Panc1 (cell line): ENCODE measurements around the gene MXD3. TPM values are rescaled to one million over a fixed set of nuclear protein-coding genes. Genes with fewer than 3 reads are reported as not detected.

ENCODE experiments used
- ATAC-seq: fragments of 200-7000 bp; cut with Tn5 transposase; 2 replicates; pipeline ENCODE4 v1.9.1; 2020; ENCODE audit warnings: mild to moderate bottlenecking, moderate library complexity
- BruUV-seq: library from RNA; stranded (reverse); fragments of 400-500 nt; replicated peaks from 2 replicates; lab custom pipeline; 2021; lab: Mats Ljungman, UMichigan
- CTCF ChIA-PET: fragments of 300-600 bp; sonication (Branson Sonifier 250); formaldehyde crosslinking; loops from one replicate; lab custom pipeline; 2022; ENCODE audit warnings: antibody characterized with exemption; lab: Charles Lee
- POLR2A ChIA-PET: fragments of 300-600 bp; sonication (Branson Sonifier 250); formaldehyde crosslinking; loops from one replicate; lab custom pipeline; 2022; ENCODE audit warnings: antibody characterized with exemption; lab: Charles Lee
- DNase-seq: peaks from one replicate; pipeline ENCODE4 v3.0.0-alpha.2; 2010; ENCODE audit warnings: low read depth, low spot score
- H3K27ac ChIP-seq: 2 replicates; pipeline ENCODE4 v1.5.1; 2011; ENCODE audit warnings: mild to moderate bottlenecking, low read length, inconsistent platforms
- H3K27me3 ChIP-seq: fragments of 200-500 bp; sonication (Bioruptor generic); 2 replicates; pipeline ENCODE4 v1.6.0; 2014; ENCODE audit warnings: low read length, inconsistent platforms; ENCODE audit not compliant: control insufficient read depth, insufficient read depth
- H3K36me3 ChIP-seq: fragments of 200-500 bp; sonication (Bioruptor generic); 2 replicates; pipeline ENCODE4 v1.5.1; 2014; ENCODE audit warnings: inconsistent platforms, mild to moderate bottlenecking, low read length, moderate library complexity; ENCODE audit not compliant: control insufficient read depth, insufficient read depth
- H3K4me1 ChIP-seq: 2 replicates; pipeline ENCODE4 v1.5.1; 2011; ENCODE audit warnings: inconsistent platforms, mild to moderate bottlenecking, low read length, moderate library complexity; ENCODE audit not compliant: control insufficient read depth, insufficient read depth
- H3K4me3 ChIP-seq, 2 experiments: 2 replicates each; pipeline ENCODE4 v1.5.1; 2011 to 2012; ENCODE audit warnings: low read depth in 2 of 2, low read length in 2 of 2, mild to moderate bottlenecking in 2 of 2, inconsistent platforms in 1 of 2, moderate library complexity in 1 of 2
- H3K9me3 ChIP-seq: fragments of 200-500 bp; sonication (Bioruptor generic); 2 replicates; pipeline ENCODE4 v1.5.1; 2014; ENCODE audit warnings: low read depth, mild to moderate bottlenecking, inconsistent platforms, low read length, moderate library complexity; ENCODE audit not compliant: control insufficient read depth, insufficient read depth
- POLR2AphosphoS5 ChIP-seq: IDR thresholded peaks from 2 replicates; pipeline ENCODE4 v1.6.1; 2012; ENCODE audit warnings: mild to moderate bottlenecking, low read depth, low read length, moderate library complexity
- SIN3A ChIP-seq: IDR thresholded peaks from 2 replicates; pipeline ENCODE4 v1.6.1; 2012; ENCODE audit warnings: low read depth, mild to moderate bottlenecking, low read length, moderate library complexity, borderline replicate concordance; ENCODE audit not compliant: insufficient read depth
- TCF7L2 ChIP-seq: IDR thresholded peaks from 2 replicates; pipeline ENCODE4 v1.6.1; 2011; ENCODE audit warnings: mild to moderate bottlenecking, low read depth, low read length, inconsistent platforms
- in situ Hi-C: cut with HindIII; loops from 2 replicates; pipeline ENCODE4 v1.10.0; 2016; ENCODE audit warnings: low sequenced_read_pairs, low pct_unique_long_range_greater_than_20kb
- intact Hi-C: fragments of 100-400 bp; cut with micrococcal nuclease; formaldehyde crosslinking; loops from one replicate; pipeline ENCODE4 v1.10.0; 2022; ENCODE audit not compliant: unreplicated experiment
- total RNA-seq: library from RNA; stranded (reverse); gene quantifications from one replicate; pipeline ENCODE4 v1.2.1, GENCODE V29; 2021; ENCODE audit not compliant: unreplicated experiment
- TF ChIP-seq, protein P1 (sequence below): fragments of 450-650 bp; IDR thresholded peaks from 2 replicates; pipeline ENCODE4 v1.5.1; 2017; ENCODE audit warnings: mild to moderate bottlenecking
- TF ChIP-seq, protein P2 (sequence below), 2 experiments: IDR thresholded peaks; 2 replicates each; pipeline ENCODE4 v1.6.1; 2011 to 2012; ENCODE audit warnings: low read depth in 2 of 2, control low read depth in 1 of 2, low read length in 1 of 2, mild to moderate bottlenecking in 1 of 2, moderate library complexity in 1 of 2; ENCODE audit not compliant: insufficient read depth in 1 of 2

The MXD3 gene
- total RNA-seq, 1 experiment from 2014 or later: 12.0 TPM

DNA sequence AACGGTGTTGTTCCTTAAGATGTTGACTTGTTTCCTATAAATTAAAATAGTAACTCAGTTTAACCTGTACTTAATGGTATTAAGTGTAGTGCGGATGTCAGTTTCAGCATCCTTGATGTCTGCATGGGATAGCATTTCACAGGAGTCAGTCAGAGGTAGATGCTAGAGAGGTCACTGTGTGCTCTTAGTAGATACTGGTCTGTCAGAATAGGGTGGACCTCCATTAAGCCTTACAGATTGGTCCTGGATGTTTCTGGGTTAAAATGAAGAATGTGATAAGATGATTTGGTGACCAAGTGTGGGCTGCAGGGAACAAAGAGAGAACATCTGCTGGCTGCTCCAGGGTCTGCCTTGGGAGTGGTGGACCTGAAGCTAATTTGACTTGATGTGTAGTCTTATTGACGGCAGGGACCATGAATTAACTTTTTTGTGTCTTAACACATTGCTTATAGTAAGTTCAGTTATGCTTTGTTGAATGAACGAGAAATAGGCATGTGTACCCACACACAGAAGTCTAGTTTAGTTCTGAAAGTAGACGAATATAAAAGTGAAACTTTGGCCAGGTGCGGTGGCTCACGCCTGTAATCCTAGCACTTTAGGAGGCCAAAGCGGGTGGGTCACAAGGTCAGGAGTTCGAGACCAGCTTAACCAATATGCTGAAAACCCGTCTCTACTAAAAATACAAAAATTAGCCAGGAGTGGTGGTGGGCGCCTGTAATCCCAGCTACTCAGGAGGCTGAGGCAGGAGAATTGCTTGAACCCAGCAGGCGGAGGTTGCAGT lies 20.7 kb downstream of the MXD3 start:
- Histone ChIP-seq H3K9me3 (no peaks in the 10 kb centered on the region), H3K4me3 (no peak overlapping the region), H3K27ac (no peak overlapping the region), H3K4me1 (no peaks in the 10 kb centered on the region), H3K27me3 (no peaks in the 10 kb centered on the region), H3K36me3 (peaks cover 35% of the 10 kb centered on the region)
- DNase-seq: no peak
- ATAC-seq: no peak
- TF ChIP-seq POLR2AphosphoS5 (no peak), SIN3A (no peak)
- TF ChIP-seq, protein P1, sequence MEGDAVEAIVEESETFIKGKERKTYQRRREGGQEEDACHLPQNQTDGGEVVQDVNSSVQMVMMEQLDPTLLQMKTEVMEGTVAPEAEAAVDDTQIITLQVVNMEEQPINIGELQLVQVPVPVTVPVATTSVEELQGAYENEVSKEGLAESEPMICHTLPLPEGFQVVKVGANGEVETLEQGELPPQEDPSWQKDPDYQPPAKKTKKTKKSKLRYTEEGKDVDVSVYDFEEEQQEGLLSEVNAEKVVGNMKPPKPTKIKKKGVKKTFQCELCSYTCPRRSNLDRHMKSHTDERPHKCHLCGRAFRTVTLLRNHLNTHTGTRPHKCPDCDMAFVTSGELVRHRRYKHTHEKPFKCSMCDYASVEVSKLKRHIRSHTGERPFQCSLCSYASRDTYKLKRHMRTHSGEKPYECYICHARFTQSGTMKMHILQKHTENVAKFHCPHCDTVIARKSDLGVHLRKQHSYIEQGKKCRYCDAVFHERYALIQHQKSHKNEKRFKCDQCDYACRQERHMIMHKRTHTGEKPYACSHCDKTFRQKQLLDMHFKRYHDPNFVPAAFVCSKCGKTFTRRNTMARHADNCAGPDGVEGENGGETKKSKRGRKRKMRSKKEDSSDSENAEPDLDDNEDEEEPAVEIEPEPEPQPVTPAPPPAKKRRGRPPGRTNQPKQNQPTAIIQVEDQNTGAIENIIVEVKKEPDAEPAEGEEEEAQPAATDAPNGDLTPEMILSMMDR: no peak
- TF ChIP-seq, protein P2, sequence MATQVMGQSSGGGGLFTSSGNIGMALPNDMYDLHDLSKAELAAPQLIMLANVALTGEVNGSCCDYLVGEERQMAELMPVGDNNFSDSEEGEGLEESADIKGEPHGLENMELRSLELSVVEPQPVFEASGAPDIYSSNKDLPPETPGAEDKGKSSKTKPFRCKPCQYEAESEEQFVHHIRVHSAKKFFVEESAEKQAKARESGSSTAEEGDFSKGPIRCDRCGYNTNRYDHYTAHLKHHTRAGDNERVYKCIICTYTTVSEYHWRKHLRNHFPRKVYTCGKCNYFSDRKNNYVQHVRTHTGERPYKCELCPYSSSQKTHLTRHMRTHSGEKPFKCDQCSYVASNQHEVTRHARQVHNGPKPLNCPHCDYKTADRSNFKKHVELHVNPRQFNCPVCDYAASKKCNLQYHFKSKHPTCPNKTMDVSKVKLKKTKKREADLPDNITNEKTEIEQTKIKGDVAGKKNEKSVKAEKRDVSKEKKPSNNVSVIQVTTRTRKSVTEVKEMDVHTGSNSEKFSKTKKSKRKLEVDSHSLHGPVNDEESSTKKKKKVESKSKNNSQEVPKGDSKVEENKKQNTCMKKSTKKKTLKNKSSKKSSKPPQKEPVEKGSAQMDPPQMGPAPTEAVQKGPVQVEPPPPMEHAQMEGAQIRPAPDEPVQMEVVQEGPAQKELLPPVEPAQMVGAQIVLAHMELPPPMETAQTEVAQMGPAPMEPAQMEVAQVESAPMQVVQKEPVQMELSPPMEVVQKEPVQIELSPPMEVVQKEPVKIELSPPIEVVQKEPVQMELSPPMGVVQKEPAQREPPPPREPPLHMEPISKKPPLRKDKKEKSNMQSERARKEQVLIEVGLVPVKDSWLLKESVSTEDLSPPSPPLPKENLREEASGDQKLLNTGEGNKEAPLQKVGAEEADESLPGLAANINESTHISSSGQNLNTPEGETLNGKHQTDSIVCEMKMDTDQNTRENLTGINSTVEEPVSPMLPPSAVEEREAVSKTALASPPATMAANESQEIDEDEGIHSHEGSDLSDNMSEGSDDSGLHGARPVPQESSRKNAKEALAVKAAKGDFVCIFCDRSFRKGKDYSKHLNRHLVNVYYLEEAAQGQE (IDR thresholded peaks at IDR 0.05; ENCODE audit: insufficient read depth in 1 of 2, low read depth in 2 of 2, low read length in 1 of 2): no peak
- in situ Hi-C loops (no loop called here), intact Hi-C loops (no loop called here)
- ChIA-PET CTCF (no interaction called here), POLR2A (no interaction called here)
- BruUV-seq: no TSS peak

- POLR2A ChIA-PET: no interaction called here
These were observed 23.5 kb downstream of the MXD3 start for GRCh38 chr5:177288191-177288590.

More at GRCh38 chr5:177288191-177288590, 23.5 kb downstream of the MXD3 start:
- TF ChIP-seq, protein P1: no peak
- TF ChIP-seq SIN3A (no peak), TCF7L2 (no peak), POLR2AphosphoS5 (no peak)
- TF ChIP-seq, protein P2 (IDR thresholded peaks at IDR 0.05; ENCODE audit: insufficient read depth in 1 of 2, low read depth in 2 of 2, low read length in 1 of 2): no peak
- in situ Hi-C loops (no loop called here), intact Hi-C loops (no loop called here)
- CTCF ChIA-PET: no interaction called here
- no peaks in the 10 kb centered on the region for H3K4me1 ChIP-seq
- peaks cover 29% of the 10 kb centered on the region for H3K36me3 ChIP-seq
- BruUV-seq: no TSS peak
- no peak for DNase-seq
- no peaks in the 10 kb centered on the region for H3K9me3 ChIP-seq
- no peak overlapping the region for H3K27ac ChIP-seq
- H3K4me3 ChIP-seq: no peak overlapping the region
- ATAC-seq: no peak
- H3K27me3 ChIP-seq: no peaks in the 10 kb centered on the region
